Left cardiac atrium (tissue), 4 donors: ENCODE results near the gene YIPF5. TPM values are rescaled to one million over a fixed set of nuclear protein-coding genes. Genes with fewer than 3 reads are reported as not detected.

Experiments
- ATAC-seq, 2 donors: fragments of 200-7000 bp; cut with Tn5 transposase; one replicate each; pipeline ENCODE4 v1.9.1; 2020; ENCODE audit warnings: mild to moderate bottlenecking in 2 of 2, moderate library complexity in 2 of 2
- DNase-seq: peaks from one replicate; pipeline ENCODE4 v3.0.0-alpha.2; 2020
- intact Hi-C, 2 donors: fragments of 100-400 bp; cut with DNase I; formaldehyde crosslinking; loops; one replicate each; pipeline versions ENCODE4 v1.14.1 to v1.15.1; 2022 to 2023
- total RNA-seq, 2 donors: library from RNA; stranded (reverse); fragmentation: NEBNext Ultra II Directional; extraction: Animal tissue kit (Norgen Biotek cat#: 25700); gene quantifications; one replicate each; pipeline ENCODE4 v1.2.1, GENCODE V29; 2021
- donor health status: DM: no; HTN: yes; CAD: no.
- donor health status: DM: no; HTN: yes; CAD: no; lungs with severe emphysema.
- donor health status: DM: yes; HTN: yes; CAD: no.
- donor health status: Dilated cardiomyopathy.

YIPF5 gene
- total RNA-seq, 2 donors from 2014 or later = 33.9 to 34.9 TPM

GRCh38 chr5:144134194-144134826 is 36.1 kb downstream of the YIPF5 start:
- no peak for DNase-seq
- ATAC-seq = no peak
- intact Hi-C loops = no loop called here

DNA sequence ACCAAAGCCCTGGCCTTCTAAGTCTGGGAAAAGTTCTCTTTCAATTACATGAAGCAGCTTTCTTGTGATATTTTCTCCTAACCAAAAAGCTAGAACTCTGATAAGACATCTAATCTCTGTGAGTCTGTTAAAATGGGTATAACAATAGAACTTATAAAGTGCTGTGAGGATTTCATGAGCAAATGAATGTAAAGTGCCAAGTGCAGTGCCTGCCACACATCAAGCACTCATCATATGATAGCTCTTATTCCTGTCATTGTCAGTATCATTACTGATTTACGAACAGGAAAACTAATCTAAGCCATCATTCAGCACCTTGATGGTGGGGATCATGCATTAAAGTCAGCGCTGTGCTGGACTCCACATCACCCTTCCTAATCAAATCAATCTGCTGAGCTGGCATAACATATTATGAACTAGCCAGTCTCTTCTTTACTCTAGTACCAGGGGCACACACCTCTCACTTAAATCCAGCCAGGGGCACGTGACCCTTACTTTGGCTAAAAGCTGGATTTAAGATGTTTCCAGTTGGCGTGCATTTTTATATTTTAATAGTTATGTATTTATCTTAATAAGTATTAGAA is 37.3 kb downstream of the YIPF5 start:
- intact Hi-C loops = no loop called here
- no peak for ATAC-seq
- no peak for DNase-seq

GRCh38 chr5:144131261-144131660 is 39.2 kb downstream of the YIPF5 start:
- DNase-seq (no peak), ATAC-seq (no peak)
- intact Hi-C loops = no loop called here

GRCh38 chr5:144130306-144130705 is 40.2 kb downstream of the YIPF5 start:
- no peak for ATAC-seq
- no peak for DNase-seq
- intact Hi-C loops = no loop called here

DNA sequence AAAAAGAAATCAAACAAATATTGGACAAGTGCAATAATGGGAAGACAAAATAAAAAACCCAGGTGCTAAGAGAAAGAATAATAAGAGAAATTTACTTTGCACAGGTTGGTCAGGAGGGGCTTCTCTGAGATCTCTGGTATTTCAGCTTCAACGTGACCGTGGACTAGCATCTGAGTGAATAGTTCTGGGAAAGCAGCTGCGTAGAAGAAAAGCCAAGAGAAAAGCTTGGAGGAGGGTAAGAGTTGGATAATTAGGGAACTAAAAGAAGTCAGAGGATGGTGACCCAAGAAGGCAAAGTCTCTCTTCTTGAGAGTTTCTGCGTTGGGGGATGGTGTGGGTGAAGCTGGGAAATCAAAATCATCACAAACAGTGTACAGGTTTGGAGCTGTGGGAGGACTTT is 41.6 kb downstream of the YIPF5 start:
- intact Hi-C loops = no loop called here
- no peak for ATAC-seq
- DNase-seq = no peak

DNA sequence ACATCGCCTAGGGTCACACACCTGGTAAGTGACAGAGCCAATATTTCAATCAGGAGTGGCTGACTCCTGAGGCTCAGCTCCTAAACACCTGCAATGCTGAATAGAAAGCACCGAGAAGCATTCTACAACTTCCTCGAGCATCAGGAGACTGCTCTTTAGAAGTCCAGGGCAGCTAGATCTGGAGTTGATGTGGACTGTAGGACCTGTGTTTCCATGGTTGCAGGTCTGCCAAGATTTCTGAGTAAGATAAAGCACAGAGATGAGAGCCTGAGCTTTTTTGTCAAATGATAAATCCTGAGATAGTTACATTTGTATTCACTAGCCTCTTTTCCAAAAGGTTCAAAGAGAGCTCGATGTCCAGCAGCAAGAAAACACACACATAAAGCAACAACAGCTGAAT is 43.8 kb downstream of the YIPF5 start:
- DNase-seq (no peak), ATAC-seq (no peak)
- intact Hi-C loops = no loop called here

GRCh38 chr5:144125163-144125726 is 45.2 kb downstream of the YIPF5 start:
- no peak for DNase-seq
- peak in 1 of 2 donors; percentile 85 for ATAC-seq
- intact Hi-C loops = no loop called here

DNA sequence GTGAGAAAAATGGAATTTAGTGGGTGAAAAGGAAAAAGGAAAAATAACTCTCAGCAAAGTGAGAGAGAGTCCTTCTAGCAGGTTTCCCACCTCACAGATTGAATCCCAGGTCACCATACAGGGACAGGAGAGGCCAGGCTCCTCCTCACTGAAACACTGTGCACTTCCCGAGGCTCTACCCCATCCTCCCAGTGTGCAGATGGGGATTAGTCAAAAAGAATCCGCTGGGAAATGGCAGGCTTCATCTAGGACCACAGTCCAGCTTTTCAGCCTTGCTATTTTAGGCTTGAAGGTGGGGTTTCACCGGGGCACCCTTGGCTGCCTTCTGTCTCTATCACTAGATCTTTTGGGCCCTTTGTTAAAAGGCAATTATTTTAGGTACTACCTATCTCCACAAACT is 47.8 kb downstream of the YIPF5 start:
- intact Hi-C loops = no loop called here
- ATAC-seq = no peak

DNA sequence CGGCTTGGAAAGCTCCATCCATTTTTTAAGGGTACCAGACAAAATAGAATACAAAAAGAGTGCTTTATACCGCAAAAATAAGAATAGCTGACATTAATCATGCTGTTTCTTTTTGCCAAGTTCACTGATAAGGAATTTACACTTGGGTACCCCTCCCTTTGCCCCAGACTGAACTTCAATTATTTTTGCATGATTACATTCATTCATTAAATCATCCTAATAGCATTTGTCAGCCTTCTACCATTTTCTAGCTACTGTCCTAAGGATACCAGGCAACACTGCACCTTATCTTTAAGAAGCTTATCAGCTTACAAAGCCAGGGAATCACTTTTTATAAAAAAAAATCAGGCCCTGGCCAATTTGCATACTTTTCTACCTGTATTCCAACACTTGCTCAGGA is 48.4 kb downstream of the YIPF5 start:
- intact Hi-C loops = no loop called here
- no peak for ATAC-seq

More for the DNA sequence above, 47.8 kb downstream of the YIPF5 start:
- DNase-seq = no peak

DNA sequence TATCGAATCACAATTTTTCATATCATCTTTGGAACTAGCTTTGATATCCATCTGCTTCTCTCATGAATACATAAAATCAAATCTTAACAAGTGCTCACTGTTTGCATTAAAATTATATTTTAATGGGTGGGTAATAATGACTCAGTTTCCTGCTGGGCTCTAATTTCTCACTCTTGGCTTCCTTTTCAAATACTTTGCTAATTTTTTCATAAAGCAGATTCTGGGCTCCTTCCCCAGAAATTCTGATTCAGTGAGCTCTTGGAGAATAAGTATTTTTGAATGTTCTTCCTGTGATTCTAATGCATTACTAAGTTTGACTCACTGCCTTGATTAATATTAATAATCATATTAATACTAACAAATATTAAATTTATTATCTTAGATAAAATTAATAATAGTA is 48.9 kb downstream of the YIPF5 start:
- intact Hi-C loops = no loop called here
- ATAC-seq = no peak
- DNase-seq = no peak

More for the DNA sequence above, 48.4 kb downstream of the YIPF5 start:
- DNase-seq = no peak

GRCh38 chr5:144120661-144121180 is 49.7 kb downstream of the YIPF5 start:
- intact Hi-C loops = no loop called here
- ATAC-seq = no peak

DNA sequence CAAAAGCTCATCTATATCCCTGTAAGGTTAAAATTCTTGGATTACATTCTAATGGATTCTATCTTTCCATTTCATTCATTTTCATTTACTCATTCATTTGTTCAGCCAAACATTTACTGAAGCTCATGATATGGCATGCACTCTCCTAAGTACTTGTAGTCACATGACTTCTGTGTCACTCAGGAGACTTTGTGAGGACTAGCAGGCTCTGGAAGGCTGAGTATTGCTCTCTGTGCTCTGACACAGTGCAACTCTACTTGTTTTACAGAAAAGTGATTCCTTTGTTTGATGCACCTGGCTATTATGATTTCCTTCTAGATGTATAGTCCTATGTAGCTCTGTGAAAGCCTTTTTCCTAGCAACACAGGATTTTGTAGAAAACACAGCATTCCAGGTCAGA is 53.0 kb downstream of the YIPF5 start:
- intact Hi-C loops = no loop called here
- DNase-seq = no peak
- peak in 1 of 2 donors; percentile 54 for ATAC-seq

More at GRCh38 chr5:144120661-144121180, 49.7 kb downstream of the YIPF5 start:
- DNase-seq = no peak

DNA sequence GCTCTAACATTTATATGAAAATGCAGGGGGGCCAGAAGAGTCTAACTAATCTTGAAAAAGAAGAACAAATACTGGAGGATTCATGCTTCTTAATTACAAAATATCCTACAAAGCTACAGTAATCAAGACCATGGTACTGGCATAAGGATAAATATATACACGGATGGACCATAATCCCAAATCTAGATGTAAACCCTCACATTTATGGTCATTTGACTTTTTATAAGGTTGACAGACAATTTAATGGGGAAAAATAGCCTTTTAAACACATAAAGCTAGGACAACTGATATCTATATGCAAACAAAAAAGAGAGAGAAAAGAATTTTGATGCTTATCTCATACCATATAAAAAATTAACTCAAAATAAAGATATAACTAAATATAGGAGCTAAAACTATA is 55.9 kb downstream of the YIPF5 start:
- intact Hi-C loops = no loop called here
- no peak for DNase-seq
- no peak for ATAC-seq

Other genes starting within 250 kb of the YIPF5 start
- under 1 TPM in 1 of 2 donors, not detected in 1; 0.15 TPM for gene KCTD16, start 214 bp upstream of the YIPF5 start, total RNA-seq